GM06990 (cell line): ENCODE data around the gene PACSIN1.
A peak's percentile ranks its signal among the peaks of the same experiment; 100 is the strongest.
"Not testable (repeated sequence)": the region's sequence is repeated elsewhere in the genome, so short reads cannot be mapped to it uniquely, and the experiment has no call there.

Experiments
- DNase-seq: peaks from one replicate; pipeline ENCODE4 v3.0.0-alpha.2; 2011; ENCODE audit not compliant: insufficient read length; ENCODE audit errors: extremely low read depth
- H3K27me3 ChIP-seq: replicated peaks from 2 replicates; pipeline ENCODE4 v1.6.0; 2011; ENCODE audit warnings: low read length; ENCODE audit not compliant: control insufficient read depth, insufficient read depth
- H3K36me3 ChIP-seq: 2 replicates; pipeline ENCODE4 v1.5.1; 2011; ENCODE audit warnings: low read length; ENCODE audit not compliant: control insufficient read depth, insufficient read depth
- H3K4me3 ChIP-seq: replicated peaks from 2 replicates; pipeline ENCODE4 v1.5.1; 2011; ENCODE audit warnings: low read depth, mild to moderate bottlenecking, control low read depth, low read length
- TF ChIP-seq, protein P1 (sequence below): IDR thresholded peaks from 2 replicates; pipeline ENCODE4 v1.5.1; 2011; ENCODE audit warnings: low read length, control low read depth, mild to moderate bottlenecking, inconsistent platforms; ENCODE audit not compliant: insufficient read depth, poor library complexity, severe bottlenecking

PACSIN1 gene

DNA sequence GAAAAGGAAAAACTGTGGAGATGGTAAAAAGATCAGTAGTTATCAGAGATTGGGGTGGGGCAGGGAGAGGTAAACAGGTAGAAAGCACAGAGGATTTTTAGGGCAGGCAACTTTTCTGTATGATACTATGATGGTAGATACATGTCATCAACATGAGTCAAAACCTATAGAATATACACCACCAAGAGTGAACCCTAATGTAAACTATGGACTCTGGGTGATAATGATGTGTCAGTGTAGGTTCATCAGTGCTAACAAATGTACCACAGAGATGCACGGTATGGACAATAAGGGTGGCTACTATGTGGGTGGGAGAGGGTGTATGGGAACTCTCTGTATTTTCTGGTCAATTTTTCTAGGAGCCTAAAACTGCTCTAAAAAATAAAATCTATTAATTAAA, 18.5 kb downstream of the PACSIN1 start:
- Histone ChIP-seq H3K4me3 (no peak overlapping the region), H3K27me3 (no peaks in the 10 kb centered on the region), H3K36me3 (no peaks in the 10 kb centered on the region)
- no peak for DNase-seq
- TF ChIP-seq, protein P1, sequence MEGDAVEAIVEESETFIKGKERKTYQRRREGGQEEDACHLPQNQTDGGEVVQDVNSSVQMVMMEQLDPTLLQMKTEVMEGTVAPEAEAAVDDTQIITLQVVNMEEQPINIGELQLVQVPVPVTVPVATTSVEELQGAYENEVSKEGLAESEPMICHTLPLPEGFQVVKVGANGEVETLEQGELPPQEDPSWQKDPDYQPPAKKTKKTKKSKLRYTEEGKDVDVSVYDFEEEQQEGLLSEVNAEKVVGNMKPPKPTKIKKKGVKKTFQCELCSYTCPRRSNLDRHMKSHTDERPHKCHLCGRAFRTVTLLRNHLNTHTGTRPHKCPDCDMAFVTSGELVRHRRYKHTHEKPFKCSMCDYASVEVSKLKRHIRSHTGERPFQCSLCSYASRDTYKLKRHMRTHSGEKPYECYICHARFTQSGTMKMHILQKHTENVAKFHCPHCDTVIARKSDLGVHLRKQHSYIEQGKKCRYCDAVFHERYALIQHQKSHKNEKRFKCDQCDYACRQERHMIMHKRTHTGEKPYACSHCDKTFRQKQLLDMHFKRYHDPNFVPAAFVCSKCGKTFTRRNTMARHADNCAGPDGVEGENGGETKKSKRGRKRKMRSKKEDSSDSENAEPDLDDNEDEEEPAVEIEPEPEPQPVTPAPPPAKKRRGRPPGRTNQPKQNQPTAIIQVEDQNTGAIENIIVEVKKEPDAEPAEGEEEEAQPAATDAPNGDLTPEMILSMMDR, result no peak

DNA sequence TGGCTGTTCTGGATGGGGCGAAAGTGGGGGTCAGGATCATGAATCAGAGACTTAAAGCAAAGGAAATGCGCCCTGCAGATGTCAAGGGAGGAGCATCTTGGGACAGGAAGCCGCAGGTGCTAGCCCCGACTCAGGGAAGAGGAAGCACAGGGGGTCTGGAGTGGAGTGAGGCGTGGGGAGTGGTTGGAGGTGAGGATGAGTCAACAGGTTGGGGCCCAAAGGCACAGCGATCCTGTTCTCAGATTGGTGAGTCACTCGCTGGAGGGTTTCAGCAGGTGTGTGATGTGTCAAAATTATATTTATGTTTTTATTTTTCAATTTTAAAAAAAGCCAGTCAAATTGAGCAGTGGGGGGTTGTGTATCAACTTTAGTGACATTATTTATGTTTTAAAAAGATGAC, 19.0 kb downstream of the PACSIN1 start:
- Histone ChIP-seq H3K27me3 (no peaks in the 10 kb centered on the region), H3K4me3 (no peak overlapping the region), H3K36me3 (no peaks in the 10 kb centered on the region)
- peak; percentile 49 for DNase-seq
- TF ChIP-seq, protein P1, result no peak

DNA sequence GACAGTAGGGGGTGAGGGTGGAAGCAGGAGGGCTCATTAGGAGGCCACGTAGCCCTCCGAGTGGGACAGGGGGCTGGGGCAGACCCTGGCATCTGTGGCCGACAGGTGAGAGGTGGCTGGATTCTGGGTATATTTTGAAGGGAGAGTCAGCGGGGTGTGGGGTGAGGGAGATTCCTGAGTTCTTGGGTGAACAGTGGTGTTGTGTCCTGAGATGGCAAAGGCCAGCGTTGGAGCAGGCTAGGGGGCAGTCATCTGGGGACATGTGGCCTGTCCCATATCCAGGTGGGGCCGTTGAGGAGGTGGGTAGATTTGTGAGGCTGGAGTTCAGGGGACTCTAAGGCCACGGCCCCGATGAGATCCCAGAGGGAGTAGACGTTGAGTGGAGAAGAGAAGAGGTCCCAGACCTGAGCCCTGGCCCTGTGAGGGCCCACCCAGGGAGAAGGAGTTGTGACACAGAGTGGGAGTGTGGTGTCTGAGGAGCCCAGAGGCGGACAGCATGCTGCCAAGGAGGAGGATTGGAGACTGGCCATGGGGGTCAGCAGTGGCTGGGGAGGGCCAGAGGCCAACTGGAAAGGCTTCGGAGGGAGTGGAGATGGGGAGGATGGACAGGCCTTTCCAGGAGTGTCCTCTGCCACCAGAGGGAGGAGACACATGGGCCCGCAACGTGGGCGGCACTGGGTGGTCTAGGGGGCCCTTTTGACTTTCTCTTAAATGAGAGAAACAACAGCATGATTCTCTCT, 19.6 kb downstream of the PACSIN1 start:
- TF ChIP-seq, protein P1, result no peak
- no peaks in the 10 kb centered on the region for H3K27me3 ChIP-seq
- no peaks in the 10 kb centered on the region for H3K36me3 ChIP-seq
- DNase-seq, result no peak
- H3K4me3 ChIP-seq, result no peak overlapping the region

DNA sequence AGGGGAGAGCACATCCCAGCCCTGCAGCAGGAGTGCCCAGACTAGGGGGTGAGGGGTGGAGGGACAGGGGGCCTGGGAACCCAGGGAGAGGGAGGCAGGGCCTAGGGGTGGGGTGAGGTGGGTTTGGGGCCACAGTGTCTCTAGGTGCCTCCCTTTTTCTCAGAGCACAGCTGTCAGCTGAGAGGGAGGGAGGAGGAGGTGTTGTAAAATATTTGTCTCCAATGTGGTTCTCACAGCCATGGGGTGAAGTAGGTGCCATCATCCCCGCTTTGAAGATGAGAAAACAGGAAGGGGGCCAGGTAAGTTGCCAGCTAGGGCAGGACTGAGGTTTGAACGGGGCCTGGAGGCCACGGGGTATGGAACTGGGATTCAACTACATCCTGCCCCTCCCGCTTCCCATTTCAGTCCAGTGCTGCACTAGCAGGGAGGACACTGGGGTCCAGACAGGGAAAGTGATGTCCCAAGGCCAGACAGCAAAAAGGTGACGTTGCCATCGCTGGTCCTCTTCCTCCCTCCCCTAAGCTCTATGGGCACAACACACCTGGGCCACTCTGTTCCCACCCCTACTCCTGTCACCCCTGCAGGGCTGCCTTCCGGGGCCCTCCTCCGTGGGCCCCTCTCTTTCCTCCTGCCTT, 20.3 kb downstream of the PACSIN1 start:
- TF ChIP-seq, protein P1, result no peak
- H3K27me3 ChIP-seq, result no peaks in the 10 kb centered on the region
- DNase-seq, result no peak
- no peak overlapping the region for H3K4me3 ChIP-seq
- no peaks in the 10 kb centered on the region for H3K36me3 ChIP-seq

GRCh38 chr6:34486886-34487285, 21.0 kb downstream of the PACSIN1 start:
- H3K36me3 ChIP-seq, H3K4me3 ChIP-seq, DNase-seq: not testable (repeated sequence)

DNA sequence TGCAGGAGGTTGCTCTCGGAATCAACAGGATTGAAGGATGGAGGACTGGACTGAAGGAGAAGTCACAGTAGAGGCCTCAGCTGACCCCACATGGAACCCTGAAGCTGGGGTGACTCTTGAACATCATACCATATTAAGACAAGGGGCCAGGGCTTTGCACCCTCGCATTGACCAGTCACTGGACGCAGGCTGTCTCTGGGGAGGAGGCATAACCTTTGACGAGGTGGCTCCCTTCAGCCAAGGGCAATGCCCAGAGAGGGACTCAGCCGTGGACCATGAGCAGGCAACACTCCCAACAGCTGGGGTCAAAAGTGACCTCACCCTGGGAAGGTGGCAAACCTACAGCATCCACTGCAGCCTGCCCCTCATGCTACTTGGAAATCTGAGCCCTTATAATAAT, 21.7 kb downstream of the PACSIN1 start:
- H3K36me3 ChIP-seq, result no peaks in the 10 kb centered on the region
- TF ChIP-seq, protein P1, result no peak
- H3K4me3 ChIP-seq, result no peak overlapping the region
- DNase-seq, result no peak
- no peaks in the 10 kb centered on the region for H3K27me3 ChIP-seq

More at GRCh38 chr6:34486886-34487285, 21.0 kb downstream of the PACSIN1 start:
- H3K27me3 ChIP-seq, result not testable (repeated sequence)
